Left ventricle myocardium inferior (tissue), 1 donor: ENCODE results near the gene AFF1. TPM values are rescaled to one million over a fixed set of nuclear protein-coding genes. Genes with fewer than 3 reads are reported as not detected.
"Not testable (repeated sequence)": the region's sequence is repeated elsewhere in the genome, so short reads cannot be mapped to it uniquely, and the experiment has no call there.

Experiments used
- DNase-seq: peaks from one replicate; pipeline ENCODE4 v3.0.0-alpha.2; 2020
- H3K27ac ChIP-seq: fragments of 200-600 bp; replicated peaks from 2 replicates; pipeline ENCODE4 v1.8.0; 2021
- H3K27me3 ChIP-seq: fragments of 200-600 bp; 2 replicates; pipeline ENCODE4 v1.8.0; 2021; ENCODE audit warnings: low read depth
- H3K36me3 ChIP-seq: fragments of 200-600 bp; 2 replicates; pipeline ENCODE4 v1.8.0; 2021
- H3K4me1 ChIP-seq: fragments of 200-600 bp; 2 replicates; pipeline ENCODE4 v1.8.0; 2021
- H3K4me3 ChIP-seq: fragments of 200-600 bp; 2 replicates; pipeline ENCODE4 v1.8.0; 2021; ENCODE audit warnings: mild to moderate bottlenecking, moderate library complexity
- H3K9me3 ChIP-seq: fragments of 200-600 bp; replicated peaks from 2 replicates; pipeline ENCODE4 v1.8.0; 2021
- CTCF ChIP-seq: fragments of 200-600 bp; IDR thresholded peaks from 2 replicates; pipeline ENCODE4 v1.8.0; 2021; ENCODE audit warnings: antibody characterized with exemption, mild to moderate bottlenecking, borderline replicate concordance
- intact Hi-C: fragments of 100-400 bp; cut with micrococcal nuclease; formaldehyde crosslinking; loops from one replicate; pipeline ENCODE4 v1.11.0; 2022
- total RNA-seq: library from RNA; stranded (reverse); fragmentation: NEBNext Ultra II Directional; extraction: Animal tissue kit (Norgen Biotek cat#: 25700); gene quantifications from one replicate; pipeline ENCODE4 v1.2.1, GENCODE V29; 2021
- donor health status: DM: no; HTN: yes; CAD: no; lungs with severe emphysema.

Gene AFF1
- total RNA-seq, 1 donor from 2014 or later = 67.9 TPM

- no peak for DNase-seq
- Histone ChIP-seq H3K27ac (no peak overlapping the region), H3K4me3 (no peak overlapping the region), H3K36me3 (no peaks in the 10 kb centered on the region), H3K27me3 (no peaks in the 10 kb centered on the region), H3K4me1 (peaks cover 35% of the 10 kb centered on the region), H3K9me3 (no peaks in the 10 kb centered on the region)
- TF ChIP-seq CTCF = no peak
- intact Hi-C loops = no loop called here
Measured at GRCh38 chr4:86993909-86994681, 59.3 kb downstream of the AFF1 start.

GRCh38 chr4:86994686-86995085 is 59.9 kb downstream of the AFF1 start:
- Histone ChIP-seq H3K36me3 (no peaks in the 10 kb centered on the region), H3K4me3 (no peak overlapping the region), H3K27me3 (no peaks in the 10 kb centered on the region), H3K4me1 (peaks cover 41% of the 10 kb centered on the region), H3K27ac (no peak overlapping the region), H3K9me3 (no peaks in the 10 kb centered on the region)
- TF ChIP-seq CTCF = no peak
- DNase-seq = no peak
- intact Hi-C loops = no loop called here

GRCh38 chr4:86996510-86996909 is 61.7 kb downstream of the AFF1 start:
- DNase-seq, intact Hi-C loops: not testable (repeated sequence)

GRCh38 chr4:86999136-86999643 is 64.4 kb downstream of the AFF1 start:
- H3K4me1 ChIP-seq = peaks cover 47% of the 10 kb centered on the region
- no peak for DNase-seq
- intact Hi-C loops = no loop called here
- no peak for TF ChIP-seq CTCF
- H3K27me3 ChIP-seq = no peaks in the 10 kb centered on the region
- no peaks in the 10 kb centered on the region for H3K9me3 ChIP-seq
- H3K36me3 ChIP-seq = no peaks in the 10 kb centered on the region
- no peak overlapping the region for H3K4me3 ChIP-seq
- peak overlapping the region; percentile 69 for H3K27ac ChIP-seq

More at GRCh38 chr4:86996510-86996909, 61.7 kb downstream of the AFF1 start:
- not testable (repeated sequence) for H3K27ac ChIP-seq, H3K27me3 ChIP-seq, H3K9me3 ChIP-seq, H3K4me3 ChIP-seq, H3K36me3 ChIP-seq
- peaks cover 58% of the 10 kb centered on the region for H3K4me1 ChIP-seq

GRCh38 chr4:87002682-87003043 is 67.9 kb downstream of the AFF1 start:
- intact Hi-C loops = loop anchor here (10.0 kb wide), 1 partner anchor 92 kb away; no protein-coding TSS in a partner anchor
- Histone ChIP-seq H3K27ac (no peak overlapping the region), H3K4me1 (peaks cover 65% of the 10 kb centered on the region)

More at GRCh38 chr4:87002682-87003043, 67.9 kb downstream of the AFF1 start:
- no peaks in the 10 kb centered on the region for H3K36me3 ChIP-seq
- H3K27me3 ChIP-seq = no peaks in the 10 kb centered on the region
- no peak for TF ChIP-seq CTCF
- H3K9me3 ChIP-seq = no peaks in the 10 kb centered on the region
- no peak overlapping the region for H3K4me3 ChIP-seq
- DNase-seq = no peak
